GM23338 (cell line): Measurements from ENCODE around the gene ENTPD1. TPM values are rescaled to one million over a fixed set of nuclear protein-coding genes. Genes with fewer than 3 reads are reported as not detected.

Experiments
- ATAC-seq: fragments of 200-7000 bp; cut with Tn5 transposase; 3 replicates; pipeline ENCODE4 v1.9.1; 2020
- DNase-seq: peaks from one replicate; pipeline ENCODE4 v3.0.0-alpha.2; 2015; ENCODE audit warnings: low spot score
- H2AFZ ChIP-seq: fragments of 200-600 bp; sonication (generic); 2 replicates; pipeline ENCODE4 v1.8.0; 2016; ENCODE audit warnings: antibody characterized with exemption, mild to moderate bottlenecking, moderate library complexity
- H3F3A ChIP-seq: fragments of 200-600 bp; sonication (generic); replicated peaks from 2 replicates; pipeline ENCODE4 v1.8.0; 2017; ENCODE audit warnings: antibody characterized with exemption, mixed run types, low read depth
- H3K27ac ChIP-seq: fragments of 200-600 bp; sonication (generic); 2 replicates; pipeline ENCODE4 v1.6.1; 2016; ENCODE audit warnings: low read depth
- H3K27me3 ChIP-seq: fragments of 200-600 bp; sonication (generic); 2 replicates; pipeline ENCODE4 v1.8.0; 2016; ENCODE audit warnings: mild to moderate bottlenecking, mixed run types, moderate library complexity; ENCODE audit not compliant: insufficient read depth
- H3K36me3 ChIP-seq: fragments of 200-600 bp; sonication (generic); 2 replicates; pipeline ENCODE4 v1.8.0; 2016; ENCODE audit warnings: mild to moderate bottlenecking; ENCODE audit not compliant: insufficient read depth
- H3K4me1 ChIP-seq: fragments of 200-600 bp; sonication (generic); 2 replicates; pipeline ENCODE4 v1.8.0; 2016; ENCODE audit warnings: mild to moderate bottlenecking, moderate library complexity; ENCODE audit not compliant: insufficient read depth
- H3K4me2 ChIP-seq: fragments of 200-600 bp; sonication (generic); 2 replicates; pipeline ENCODE4 v1.7.1; 2017; ENCODE audit warnings: mixed run types
- H3K4me3 ChIP-seq: fragments of 200-600 bp; sonication (generic); 2 replicates; pipeline ENCODE4 v1.6.1; 2016; ENCODE audit warnings: mixed run types
- H3K79me2 ChIP-seq: fragments of 200-600 bp; sonication (generic); replicated peaks from 2 replicates; pipeline ENCODE4 v1.8.0; 2017; ENCODE audit warnings: mild to moderate bottlenecking; ENCODE audit not compliant: insufficient read depth
- H3K9me2 ChIP-seq: fragments of 200-600 bp; sonication (generic); 2 replicates; pipeline ENCODE4 v1.8.0; 2017; ENCODE audit not compliant: insufficient read depth
- H4K20me1 ChIP-seq: fragments of 200-600 bp; sonication (generic); replicated peaks from 2 replicates; pipeline ENCODE4 v1.8.0; 2017; ENCODE audit warnings: mild to moderate bottlenecking; ENCODE audit not compliant: insufficient read depth
- H3K27ac Mint-ChIP-seq: 2 replicates; pipeline ENCODE4 v1.8.0; 2020; ENCODE audit warnings: inconsistent platforms, mild to moderate bottlenecking, moderate library complexity, mixed read lengths
- H3K27me3 Mint-ChIP-seq: 3 replicates; pipeline ENCODE4 v1.8.0; 2022; ENCODE audit warnings: low read depth, mild to moderate bottlenecking, moderate library complexity, mixed read lengths, inconsistent platforms; ENCODE audit not compliant: insufficient read depth, poor library complexity
- H3K36me3 Mint-ChIP-seq: 3 replicates; pipeline ENCODE4 v1.8.0; 2021; ENCODE audit warnings: low read depth, mild to moderate bottlenecking, inconsistent platforms, moderate library complexity, mixed read lengths
- H3K4me1 Mint-ChIP-seq: 3 replicates; pipeline ENCODE4 v1.8.0; 2020; ENCODE audit warnings: mild to moderate bottlenecking, inconsistent platforms, mixed read lengths
- H3K4me3 Mint-ChIP-seq: 3 replicates; pipeline ENCODE4 v1.8.0; 2021; ENCODE audit warnings: moderate library complexity, mild to moderate bottlenecking, inconsistent platforms, mixed read lengths
- H3K9me3 Mint-ChIP-seq: 3 replicates; pipeline ENCODE4 v1.8.0; 2020; ENCODE audit warnings: moderate library complexity, mild to moderate bottlenecking, inconsistent platforms, mixed read lengths
- CREB1 ChIP-seq: fragments of 250-450 bp; sonication (Bioruptor Pico); IDR thresholded peaks from 2 replicates; pipeline ENCODE4 v1.5.0; 2020; ENCODE audit warnings: low read depth, mild to moderate bottlenecking, moderate library complexity
- EZH2 ChIP-seq: fragments of 200-600 bp; sonication (generic); IDR thresholded peaks from one replicate; pipeline ENCODE4 v1.8.0; 2017; ENCODE audit warnings: antibody characterized with exemption, mild to moderate bottlenecking, low read depth; ENCODE audit not compliant: unreplicated experiment
- EZH2phosphoT487 ChIP-seq: fragments of 200-600 bp; sonication (generic); IDR thresholded peaks from one replicate; pipeline ENCODE4 v1.8.1; 2018; ENCODE audit warnings: antibody characterized with exemption; ENCODE audit not compliant: unreplicated experiment
- JUNB ChIP-seq: IDR thresholded peaks from one replicate; pipeline ENCODE4 v1.6.1; 2016; ENCODE audit warnings: antibody characterized with exemption; ENCODE audit not compliant: unreplicated experiment
- NANOG ChIP-seq: IDR thresholded peaks from 2 replicates; pipeline ENCODE4 v1.6.1; 2016; ENCODE audit warnings: antibody characterized with exemption, borderline replicate concordance
- POLR2AphosphoS5 ChIP-seq: IDR thresholded peaks from 2 replicates; pipeline ENCODE4 v1.6.1; 2016; ENCODE audit warnings: antibody characterized with exemption, low read depth
- STAT1 ChIP-seq: IDR thresholded peaks from one replicate; pipeline ENCODE4 v1.6.1; 2016; ENCODE audit warnings: antibody characterized with exemption; ENCODE audit not compliant: unreplicated experiment
- ZNF114 ChIP-seq: fragments of 250-450 bp; sonication (Bioruptor Pico); IDR thresholded peaks from 2 replicates; pipeline ENCODE4 v1.5.0; 2020; ENCODE audit warnings: mild to moderate bottlenecking, moderate library complexity
- ZNF331 ChIP-seq: fragments of 250-450 bp; sonication (Bioruptor Pico); IDR thresholded peaks from 2 replicates; pipeline ENCODE4 v1.5.0; 2020; ENCODE audit warnings: low read depth, mild to moderate bottlenecking, moderate library complexity
- polyA plus RNA-seq: library from polyadenylated mRNA; unstranded; fragments of >200 nt; fragmentation: Nextera tagmentation; extraction: Ambion mirVana; gene quantifications from 2 replicates; pipeline ENCODE4 v1.2.1, GENCODE V29; 2016
- total RNA-seq: library from RNA; depleted of rRNA; stranded (reverse); fragments of >200 nt; shearing (Covaris generic); gene quantifications from 2 replicates; pipeline ENCODE4 v1.2.3, GENCODE V29; 2014
- TF ChIP-seq, protein P1 (sequence below): IDR thresholded peaks from 2 replicates; pipeline ENCODE4 v1.6.1; 2016; ENCODE audit warnings: antibody characterized with exemption
- TF ChIP-seq, protein P2 (sequence below): fragments of 250-450 bp; sonication (Bioruptor Pico); IDR thresholded peaks from 2 replicates; pipeline ENCODE4 v1.5.0; 2020; ENCODE audit warnings: mild to moderate bottlenecking, moderate library complexity
- TF ChIP-seq, protein P3 (sequence below): IDR thresholded peaks from one replicate; pipeline ENCODE4 v1.6.1; 2018; ENCODE audit warnings: antibody characterized with exemption; ENCODE audit not compliant: unreplicated experiment
- TF ChIP-seq, protein P4 (sequence below), 2 experiments: fragments of 200-600 bp in 1 of 2; sonication (generic) in 1 of 2; conservative IDR thresholded peaks; 2 replicates each; pipeline versions ENCODE4 v1.5.1 to v1.6.1; 2016 to 2017; ENCODE audit warnings: antibody characterized with exemption in 2 of 2, low read depth in 2 of 2, mild to moderate bottlenecking in 2 of 2, moderate library complexity in 1 of 2

Gene ENTPD1
- total and polyA plus RNA-seq, 2 experiments from 2014 or later: 2.3 to 3.6 TPM

DNA sequence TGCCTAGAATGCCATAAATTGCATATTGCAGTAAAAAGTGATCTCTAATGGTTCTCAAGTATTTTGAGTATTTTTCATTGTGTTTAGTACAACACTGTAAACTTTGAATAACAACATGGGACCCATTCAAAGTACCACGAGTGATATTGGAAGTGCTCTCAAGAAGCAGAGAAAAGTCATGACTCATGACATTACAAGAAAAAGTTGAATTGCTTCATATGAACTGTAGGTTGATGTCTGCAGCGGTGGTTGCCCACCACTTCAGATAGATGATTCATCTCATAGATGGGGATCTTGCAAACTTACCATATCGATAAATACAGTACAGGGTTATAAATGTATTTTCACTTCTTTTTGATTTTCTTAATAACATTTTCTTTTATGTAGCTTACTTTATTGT is 33.9 kb downstream of the ENTPD1 start:
- H3K4me3 ChIP-seq: no peak overlapping the region
- no peak overlapping the region for H3K27ac ChIP-seq
- Mint-ChIP-seq H3K9me3 (no peaks in the 10 kb centered on the region), H3K27ac (no peak overlapping the region), H3K4me3 (no peak overlapping the region), H3K36me3 (no peaks in the 10 kb centered on the region), H3K4me1 (no peaks in the 10 kb centered on the region; the same call in 2 of the 3 replicates), H3K27me3 (no peaks in the 10 kb centered on the region)
- no peaks in the 10 kb centered on the region for H3K79me2 ChIP-seq
- H3F3A ChIP-seq: no peaks in the 10 kb centered on the region
- no peaks in the 10 kb centered on the region for H4K20me1 ChIP-seq
- DNase-seq (no peak), ATAC-seq (no peak)
- no peaks in the 10 kb centered on the region for H3K27me3 ChIP-seq
- H3K36me3 ChIP-seq: no peaks in the 10 kb centered on the region
- H3K4me2 ChIP-seq: no peak overlapping the region
- TF ChIP-seq ZNF114 (CRISPR knock-in tag) (no peak), EZH2 (no peak), STAT1 (no peak), NANOG (no peak), POLR2AphosphoS5 (no peak), JUNB (no peak), ZNF331 (CRISPR knock-in tag) (no peak), CREB1 (CRISPR knock-in tag) (no peak), EZH2phosphoT487 (no peak)
- TF ChIP-seq, protein P1, sequence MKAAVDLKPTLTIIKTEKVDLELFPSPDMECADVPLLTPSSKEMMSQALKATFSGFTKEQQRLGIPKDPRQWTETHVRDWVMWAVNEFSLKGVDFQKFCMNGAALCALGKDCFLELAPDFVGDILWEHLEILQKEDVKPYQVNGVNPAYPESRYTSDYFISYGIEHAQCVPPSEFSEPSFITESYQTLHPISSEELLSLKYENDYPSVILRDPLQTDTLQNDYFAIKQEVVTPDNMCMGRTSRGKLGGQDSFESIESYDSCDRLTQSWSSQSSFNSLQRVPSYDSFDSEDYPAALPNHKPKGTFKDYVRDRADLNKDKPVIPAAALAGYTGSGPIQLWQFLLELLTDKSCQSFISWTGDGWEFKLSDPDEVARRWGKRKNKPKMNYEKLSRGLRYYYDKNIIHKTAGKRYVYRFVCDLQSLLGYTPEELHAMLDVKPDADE: no peak
- TF ChIP-seq, protein P2, sequence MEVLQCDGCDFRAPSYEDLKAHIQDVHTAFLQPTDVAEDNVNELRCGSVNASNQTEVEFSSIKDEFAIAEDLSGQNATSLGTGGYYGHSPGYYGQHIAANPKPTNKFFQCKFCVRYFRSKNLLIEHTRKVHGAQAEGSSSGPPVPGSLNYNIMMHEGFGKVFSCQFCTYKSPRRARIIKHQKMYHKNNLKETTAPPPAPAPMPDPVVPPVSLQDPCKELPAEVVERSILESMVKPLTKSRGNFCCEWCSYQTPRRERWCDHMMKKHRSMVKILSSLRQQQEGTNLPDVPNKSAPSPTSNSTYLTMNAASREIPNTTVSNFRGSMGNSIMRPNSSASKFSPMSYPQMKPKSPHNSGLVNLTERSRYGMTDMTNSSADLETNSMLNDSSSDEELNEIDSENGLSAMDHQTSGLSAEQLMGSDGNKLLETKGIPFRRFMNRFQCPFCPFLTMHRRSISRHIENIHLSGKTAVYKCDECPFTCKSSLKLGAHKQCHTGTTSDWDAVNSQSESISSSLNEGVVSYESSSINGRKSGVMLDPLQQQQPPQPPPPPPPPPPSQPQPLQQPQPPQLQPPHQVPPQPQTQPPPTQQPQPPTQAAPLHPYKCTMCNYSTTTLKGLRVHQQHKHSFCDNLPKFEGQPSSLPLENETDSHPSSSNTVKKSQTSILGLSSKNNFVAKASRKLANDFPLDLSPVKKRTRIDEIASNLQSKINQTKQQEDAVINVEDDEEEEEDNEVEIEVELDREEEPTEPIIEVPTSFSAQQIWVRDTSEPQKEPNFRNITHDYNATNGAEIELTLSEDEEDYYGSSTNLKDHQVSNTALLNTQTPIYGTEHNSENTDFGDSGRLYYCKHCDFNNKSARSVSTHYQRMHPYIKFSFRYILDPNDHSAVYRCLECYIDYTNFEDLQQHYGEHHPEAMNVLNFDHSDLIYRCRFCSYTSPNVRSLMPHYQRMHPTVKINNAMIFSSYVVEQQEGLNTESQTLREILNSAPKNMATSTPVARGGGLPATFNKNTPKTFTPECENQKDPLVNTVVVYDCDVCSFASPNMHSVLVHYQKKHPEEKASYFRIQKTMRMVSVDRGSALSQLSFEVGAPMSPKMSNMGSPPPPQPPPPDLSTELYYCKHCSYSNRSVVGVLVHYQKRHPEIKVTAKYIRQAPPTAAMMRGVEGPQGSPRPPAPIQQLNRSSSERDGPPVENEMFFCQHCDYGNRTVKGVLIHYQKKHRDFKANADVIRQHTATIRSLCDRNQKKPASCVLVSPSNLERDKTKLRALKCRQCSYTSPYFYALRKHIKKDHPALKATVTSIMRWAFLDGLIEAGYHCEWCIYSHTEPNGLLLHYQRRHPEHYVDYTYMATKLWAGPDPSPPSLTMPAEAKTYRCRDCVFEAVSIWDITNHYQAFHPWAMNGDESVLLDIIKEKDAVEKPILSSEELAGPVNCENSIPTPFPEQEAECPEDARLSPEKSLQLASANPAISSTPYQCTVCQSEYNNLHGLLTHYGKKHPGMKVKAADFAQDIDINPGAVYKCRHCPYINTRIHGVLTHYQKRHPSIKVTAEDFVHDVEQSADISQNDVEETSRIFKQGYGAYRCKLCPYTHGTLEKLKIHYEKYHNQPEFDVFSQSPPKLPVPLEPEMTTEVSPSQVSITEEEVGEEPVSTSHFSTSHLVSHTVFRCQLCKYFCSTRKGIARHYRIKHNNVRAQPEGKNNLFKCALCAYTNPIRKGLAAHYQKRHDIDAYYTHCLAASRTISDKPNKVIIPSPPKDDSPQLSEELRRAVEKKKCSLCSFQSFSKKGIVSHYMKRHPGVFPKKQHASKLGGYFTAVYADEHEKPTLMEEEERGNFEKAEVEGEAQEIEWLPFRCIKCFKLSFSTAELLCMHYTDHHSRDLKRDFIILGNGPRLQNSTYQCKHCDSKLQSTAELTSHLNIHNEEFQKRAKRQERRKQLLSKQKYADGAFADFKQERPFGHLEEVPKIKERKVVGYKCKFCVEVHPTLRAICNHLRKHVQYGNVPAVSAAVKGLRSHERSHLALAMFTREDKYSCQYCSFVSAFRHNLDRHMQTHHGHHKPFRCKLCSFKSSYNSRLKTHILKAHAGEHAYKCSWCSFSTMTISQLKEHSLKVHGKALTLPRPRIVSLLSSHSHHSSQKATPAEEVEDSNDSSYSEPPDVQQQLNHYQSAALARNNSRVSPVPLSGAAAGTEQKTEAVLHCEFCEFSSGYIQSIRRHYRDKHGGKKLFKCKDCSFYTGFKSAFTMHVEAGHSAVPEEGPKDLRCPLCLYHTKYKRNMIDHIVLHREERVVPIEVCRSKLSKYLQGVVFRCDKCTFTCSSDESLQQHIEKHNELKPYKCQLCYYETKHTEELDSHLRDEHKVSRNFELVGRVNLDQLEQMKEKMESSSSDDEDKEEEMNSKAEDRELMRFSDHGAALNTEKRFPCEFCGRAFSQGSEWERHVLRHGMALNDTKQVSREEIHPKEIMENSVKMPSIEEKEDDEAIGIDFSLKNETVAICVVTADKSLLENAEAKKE (CRISPR knock-in tag): no peak
- TF ChIP-seq, protein P3, sequence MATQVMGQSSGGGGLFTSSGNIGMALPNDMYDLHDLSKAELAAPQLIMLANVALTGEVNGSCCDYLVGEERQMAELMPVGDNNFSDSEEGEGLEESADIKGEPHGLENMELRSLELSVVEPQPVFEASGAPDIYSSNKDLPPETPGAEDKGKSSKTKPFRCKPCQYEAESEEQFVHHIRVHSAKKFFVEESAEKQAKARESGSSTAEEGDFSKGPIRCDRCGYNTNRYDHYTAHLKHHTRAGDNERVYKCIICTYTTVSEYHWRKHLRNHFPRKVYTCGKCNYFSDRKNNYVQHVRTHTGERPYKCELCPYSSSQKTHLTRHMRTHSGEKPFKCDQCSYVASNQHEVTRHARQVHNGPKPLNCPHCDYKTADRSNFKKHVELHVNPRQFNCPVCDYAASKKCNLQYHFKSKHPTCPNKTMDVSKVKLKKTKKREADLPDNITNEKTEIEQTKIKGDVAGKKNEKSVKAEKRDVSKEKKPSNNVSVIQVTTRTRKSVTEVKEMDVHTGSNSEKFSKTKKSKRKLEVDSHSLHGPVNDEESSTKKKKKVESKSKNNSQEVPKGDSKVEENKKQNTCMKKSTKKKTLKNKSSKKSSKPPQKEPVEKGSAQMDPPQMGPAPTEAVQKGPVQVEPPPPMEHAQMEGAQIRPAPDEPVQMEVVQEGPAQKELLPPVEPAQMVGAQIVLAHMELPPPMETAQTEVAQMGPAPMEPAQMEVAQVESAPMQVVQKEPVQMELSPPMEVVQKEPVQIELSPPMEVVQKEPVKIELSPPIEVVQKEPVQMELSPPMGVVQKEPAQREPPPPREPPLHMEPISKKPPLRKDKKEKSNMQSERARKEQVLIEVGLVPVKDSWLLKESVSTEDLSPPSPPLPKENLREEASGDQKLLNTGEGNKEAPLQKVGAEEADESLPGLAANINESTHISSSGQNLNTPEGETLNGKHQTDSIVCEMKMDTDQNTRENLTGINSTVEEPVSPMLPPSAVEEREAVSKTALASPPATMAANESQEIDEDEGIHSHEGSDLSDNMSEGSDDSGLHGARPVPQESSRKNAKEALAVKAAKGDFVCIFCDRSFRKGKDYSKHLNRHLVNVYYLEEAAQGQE: no peak
- TF ChIP-seq, protein P4, sequence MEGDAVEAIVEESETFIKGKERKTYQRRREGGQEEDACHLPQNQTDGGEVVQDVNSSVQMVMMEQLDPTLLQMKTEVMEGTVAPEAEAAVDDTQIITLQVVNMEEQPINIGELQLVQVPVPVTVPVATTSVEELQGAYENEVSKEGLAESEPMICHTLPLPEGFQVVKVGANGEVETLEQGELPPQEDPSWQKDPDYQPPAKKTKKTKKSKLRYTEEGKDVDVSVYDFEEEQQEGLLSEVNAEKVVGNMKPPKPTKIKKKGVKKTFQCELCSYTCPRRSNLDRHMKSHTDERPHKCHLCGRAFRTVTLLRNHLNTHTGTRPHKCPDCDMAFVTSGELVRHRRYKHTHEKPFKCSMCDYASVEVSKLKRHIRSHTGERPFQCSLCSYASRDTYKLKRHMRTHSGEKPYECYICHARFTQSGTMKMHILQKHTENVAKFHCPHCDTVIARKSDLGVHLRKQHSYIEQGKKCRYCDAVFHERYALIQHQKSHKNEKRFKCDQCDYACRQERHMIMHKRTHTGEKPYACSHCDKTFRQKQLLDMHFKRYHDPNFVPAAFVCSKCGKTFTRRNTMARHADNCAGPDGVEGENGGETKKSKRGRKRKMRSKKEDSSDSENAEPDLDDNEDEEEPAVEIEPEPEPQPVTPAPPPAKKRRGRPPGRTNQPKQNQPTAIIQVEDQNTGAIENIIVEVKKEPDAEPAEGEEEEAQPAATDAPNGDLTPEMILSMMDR (conservative IDR thresholded peaks at IDR 0.05; ENCODE audit: low read depth in 2 of 2): no peak
- no peaks in the 10 kb centered on the region; the same call in 1 of the 2 replicates for H3K4me1 ChIP-seq
- H2AFZ ChIP-seq: no peak overlapping the region
- no peaks in the 10 kb centered on the region; the same call in 1 of the 2 replicates for H3K9me2 ChIP-seq
